Ishikawa (cell line): ENCODE results near the gene NPAS3.

Source experiments
- CEBPB ChIP-seq: IDR thresholded peaks from 2 replicates; pipeline ENCODE4 v1.6.1; 2012
- CREB1 ChIP-seq: IDR thresholded peaks from 2 replicates; pipeline ENCODE4 v1.6.1; 2012; ENCODE audit warnings: low read depth
- EGR1 ChIP-seq: IDR thresholded peaks from 2 replicates; pipeline ENCODE4 v1.6.1; 2012
- EP300 ChIP-seq: IDR thresholded peaks from 2 replicates; pipeline ENCODE4 v1.6.1; 2012; ENCODE audit warnings: borderline replicate concordance
- FOXM1 ChIP-seq: IDR thresholded peaks from 2 replicates; pipeline ENCODE4 v1.6.1; 2012; ENCODE audit warnings: low read depth, borderline replicate concordance
- NFIC ChIP-seq: IDR thresholded peaks from 2 replicates; pipeline ENCODE4 v1.6.1; 2012
- RAD21 ChIP-seq: IDR thresholded peaks from 2 replicates; pipeline ENCODE4 v1.6.1; 2012; ENCODE audit warnings: low read depth
- REST ChIP-seq: IDR thresholded peaks from 2 replicates; pipeline ENCODE4 v1.6.1; 2012; ENCODE audit warnings: low read depth, mild to moderate bottlenecking
- TAF1 ChIP-seq: IDR thresholded peaks from 2 replicates; pipeline ENCODE4 v1.6.1; 2012; ENCODE audit warnings: low read depth, mild to moderate bottlenecking
- TCF12 ChIP-seq: IDR thresholded peaks from 2 replicates; pipeline ENCODE4 v1.6.1; 2012; ENCODE audit warnings: low read depth
- TEAD4 ChIP-seq: IDR thresholded peaks from 2 replicates; pipeline ENCODE4 v1.6.1; 2012
- USF1 ChIP-seq: IDR thresholded peaks from 2 replicates; pipeline ENCODE4 v1.6.1; 2012
- YY1 ChIP-seq: IDR thresholded peaks from 2 replicates; pipeline ENCODE4 v1.6.1; 2012; ENCODE audit warnings: low read depth
- ZBTB7A ChIP-seq: IDR thresholded peaks from 2 replicates; pipeline ENCODE4 v1.6.1; 2012; ENCODE audit warnings: low read depth
- TF ChIP-seq, protein P1 (sequence below): IDR thresholded peaks from 2 replicates; pipeline ENCODE4 v1.6.1; 2012

Gene NPAS3

GRCh38 chr14:33689680-33690079 lies 751.0 kb downstream of the NPAS3 start:
- no peak for TF ChIP-seq USF1
- no peak for TF ChIP-seq TEAD4
- TF ChIP-seq, protein P1, sequence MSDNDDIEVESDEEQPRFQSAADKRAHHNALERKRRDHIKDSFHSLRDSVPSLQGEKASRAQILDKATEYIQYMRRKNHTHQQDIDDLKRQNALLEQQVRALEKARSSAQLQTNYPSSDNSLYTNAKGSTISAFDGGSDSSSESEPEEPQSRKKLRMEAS, result no peak
- TF ChIP-seq NFIC, result no peak
- TF ChIP-seq EGR1, result no peak
- TF ChIP-seq EP300, result no peak
- no peak for TF ChIP-seq ZBTB7A
- no peak for TF ChIP-seq YY1
- no peak for TF ChIP-seq CEBPB
- TF ChIP-seq RAD21, result no peak
- no peak for TF ChIP-seq REST
- no peak for TF ChIP-seq CREB1
- TF ChIP-seq TCF12, result no peak
- TF ChIP-seq FOXM1, result no peak
- TF ChIP-seq TAF1, result no peak

- TF ChIP-seq FOXM1 (no peak), TCF12 (no peak), RAD21 (no peak), EP300 (no peak), NFIC (no peak), ZBTB7A (no peak), EGR1 (no peak), USF1 (no peak), TAF1 (no peak), TEAD4 (no peak), CREB1 (no peak)
- TF ChIP-seq, protein P1, result no peak
Measured at GRCh38 chr14:33691907-33692306, 753.2 kb downstream of the NPAS3 start.

GRCh38 chr14:33692762-33693161 lies 754.1 kb downstream of the NPAS3 start:
- no peak for TF ChIP-seq RAD21
- TF ChIP-seq USF1, result no peak
- TF ChIP-seq CEBPB, result no peak
- TF ChIP-seq TAF1, result no peak
- no peak for TF ChIP-seq EP300
- no peak for TF ChIP-seq REST
- TF ChIP-seq TEAD4, result no peak
- TF ChIP-seq YY1, result no peak
- no peak for TF ChIP-seq FOXM1
- TF ChIP-seq, protein P1, result no peak
- TF ChIP-seq ZBTB7A, result no peak
- TF ChIP-seq NFIC, result no peak
- no peak for TF ChIP-seq EGR1
- TF ChIP-seq CREB1, result no peak
- no peak for TF ChIP-seq TCF12

DNA sequence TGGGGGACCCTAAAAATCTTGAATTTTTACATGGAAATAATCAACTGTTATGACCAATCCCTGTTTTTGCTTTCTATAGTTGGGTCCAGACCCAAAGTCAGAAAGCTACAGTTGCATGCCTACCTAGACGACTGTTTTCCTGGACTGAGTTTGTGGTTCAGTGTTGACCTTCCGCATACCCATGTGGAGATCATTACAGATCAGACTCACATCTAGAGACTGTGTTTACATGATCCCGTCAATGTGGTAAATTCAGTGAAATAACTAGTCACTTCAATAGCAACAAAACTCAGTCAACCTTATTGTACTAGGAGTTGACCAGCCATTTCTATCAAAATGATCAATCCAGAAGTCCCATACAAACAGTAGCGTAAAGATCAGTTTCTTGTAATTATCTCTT lies 754.6 kb downstream of the NPAS3 start:
- TF ChIP-seq EGR1, result no peak

DNA sequence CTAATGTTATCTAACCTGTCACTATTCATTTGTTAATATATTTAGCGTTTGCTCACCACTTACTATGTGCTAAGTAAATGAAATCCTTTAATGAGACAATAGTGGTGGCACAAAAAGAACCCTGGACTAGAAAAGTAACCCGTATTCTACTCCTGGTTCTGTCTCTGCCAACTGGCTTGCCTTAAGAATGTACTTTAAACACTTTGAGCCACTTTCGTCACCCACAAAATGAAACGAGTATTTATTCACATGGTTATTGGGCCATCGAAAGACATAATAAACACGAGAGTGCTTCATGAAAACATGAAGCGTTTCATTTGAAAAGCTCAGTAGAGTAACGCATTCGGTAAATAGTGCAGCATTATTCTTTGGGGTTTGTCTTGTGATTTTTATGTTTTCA lies 757.5 kb downstream of the NPAS3 start:
- no peak for TF ChIP-seq FOXM1
- no peak for TF ChIP-seq TAF1
- TF ChIP-seq TCF12, result no peak
- TF ChIP-seq TEAD4, result no peak
- TF ChIP-seq EP300, result no peak
- TF ChIP-seq RAD21, result no peak
- no peak for TF ChIP-seq NFIC
- TF ChIP-seq, protein P1, result no peak
- TF ChIP-seq USF1, result no peak
- TF ChIP-seq ZBTB7A, result no peak
- no peak for TF ChIP-seq CEBPB
- TF ChIP-seq EGR1, result no peak
- no peak for TF ChIP-seq REST
- TF ChIP-seq CREB1, result no peak
- TF ChIP-seq YY1, result no peak
